ENCODE data around the gene TLCD1. TPM values are rescaled to one million over a fixed set of nuclear protein-coding genes. Genes with fewer than 3 reads are reported as not detected.
A peak's percentile ranks its signal among the peaks of the same experiment; 100 is the strongest.

The TLCD1 gene
- total RNA-seq, 2 donors from 2014 or later = 2.0 to 3.1 TPM

DNA sequence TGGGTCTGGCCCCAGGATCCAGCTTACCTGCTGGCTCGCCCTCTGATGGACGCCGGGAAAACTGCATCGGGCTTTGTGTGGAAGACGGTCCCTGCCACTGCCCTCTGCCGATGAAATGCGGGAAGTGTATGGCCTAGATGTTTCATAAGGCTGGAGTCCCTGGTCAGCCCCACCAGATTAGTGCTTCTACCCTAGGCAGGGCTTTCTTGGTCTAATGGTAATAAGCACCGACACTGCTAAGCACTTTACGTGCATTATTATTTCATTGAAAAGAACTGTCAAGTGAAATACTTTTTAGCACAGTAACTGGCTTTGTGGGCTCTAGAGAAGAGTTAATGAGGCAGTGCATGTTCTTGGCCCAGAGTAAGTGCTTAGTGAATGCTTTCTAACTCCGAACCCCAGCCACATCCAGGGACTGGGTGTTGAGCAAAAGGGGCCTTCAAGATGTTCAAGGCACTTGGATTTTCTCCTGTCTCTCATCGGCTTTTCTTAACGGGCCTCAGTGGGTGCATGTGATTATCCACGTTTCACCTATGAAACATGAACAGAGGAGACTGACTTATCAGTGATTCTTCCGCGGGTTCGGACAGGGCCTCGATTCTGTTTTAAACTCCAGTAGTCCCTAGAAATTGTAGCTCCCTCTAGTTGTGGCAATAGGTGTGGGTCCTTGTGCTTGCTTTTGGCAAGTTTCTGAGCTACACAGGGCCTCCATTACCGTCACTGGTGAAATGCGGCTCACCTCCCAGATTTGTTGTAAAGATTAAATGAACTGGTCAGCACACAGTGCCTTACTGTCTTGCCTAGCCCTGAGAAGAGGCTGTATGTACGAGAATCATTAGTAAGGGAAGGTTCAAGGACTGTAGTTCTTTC, 24.4 kb upstream of the TLCD1 start:
- peak in 1 of 3 donors; percentile 29 for TF ChIP-seq POLR2A (IDR thresholded peaks at IDR 0.05)
- TF ChIP-seq, protein P1, sequence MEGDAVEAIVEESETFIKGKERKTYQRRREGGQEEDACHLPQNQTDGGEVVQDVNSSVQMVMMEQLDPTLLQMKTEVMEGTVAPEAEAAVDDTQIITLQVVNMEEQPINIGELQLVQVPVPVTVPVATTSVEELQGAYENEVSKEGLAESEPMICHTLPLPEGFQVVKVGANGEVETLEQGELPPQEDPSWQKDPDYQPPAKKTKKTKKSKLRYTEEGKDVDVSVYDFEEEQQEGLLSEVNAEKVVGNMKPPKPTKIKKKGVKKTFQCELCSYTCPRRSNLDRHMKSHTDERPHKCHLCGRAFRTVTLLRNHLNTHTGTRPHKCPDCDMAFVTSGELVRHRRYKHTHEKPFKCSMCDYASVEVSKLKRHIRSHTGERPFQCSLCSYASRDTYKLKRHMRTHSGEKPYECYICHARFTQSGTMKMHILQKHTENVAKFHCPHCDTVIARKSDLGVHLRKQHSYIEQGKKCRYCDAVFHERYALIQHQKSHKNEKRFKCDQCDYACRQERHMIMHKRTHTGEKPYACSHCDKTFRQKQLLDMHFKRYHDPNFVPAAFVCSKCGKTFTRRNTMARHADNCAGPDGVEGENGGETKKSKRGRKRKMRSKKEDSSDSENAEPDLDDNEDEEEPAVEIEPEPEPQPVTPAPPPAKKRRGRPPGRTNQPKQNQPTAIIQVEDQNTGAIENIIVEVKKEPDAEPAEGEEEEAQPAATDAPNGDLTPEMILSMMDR (IDR thresholded peaks at IDR 0.05) = peak; percentile 98 to 100 (median 100)
- Histone ChIP-seq H3K27me3 (no peaks in the 10 kb centered on the region), H3K4me3 (no peak overlapping the region), H3K36me3 (replicated peaks in 1 of 2; ENCODE audit: insufficient read depth in 1 of 2, low read depth in 2 of 2) (peaks cover 0 to 7% of the 10 kb centered on the region in 2 donors), H3K27ac (peak overlapping the region in 3 of 4 donors; percentile 33 to 98 (median 49)), H3K9me3 (no peaks in the 10 kb centered on the region), H3K4me1 (peaks cover 55% of the 10 kb centered on the region)
- intact Hi-C loops (cut with DNase I) = no loop called here
- ATAC-seq (peak; percentile 72), DNase-seq (peak; percentile 96 to 99 (median 96))
- WGBS, 2 donors = 19 to 37% methylated on average over 13 to 20 of the region's 20 CpGs

DNA sequence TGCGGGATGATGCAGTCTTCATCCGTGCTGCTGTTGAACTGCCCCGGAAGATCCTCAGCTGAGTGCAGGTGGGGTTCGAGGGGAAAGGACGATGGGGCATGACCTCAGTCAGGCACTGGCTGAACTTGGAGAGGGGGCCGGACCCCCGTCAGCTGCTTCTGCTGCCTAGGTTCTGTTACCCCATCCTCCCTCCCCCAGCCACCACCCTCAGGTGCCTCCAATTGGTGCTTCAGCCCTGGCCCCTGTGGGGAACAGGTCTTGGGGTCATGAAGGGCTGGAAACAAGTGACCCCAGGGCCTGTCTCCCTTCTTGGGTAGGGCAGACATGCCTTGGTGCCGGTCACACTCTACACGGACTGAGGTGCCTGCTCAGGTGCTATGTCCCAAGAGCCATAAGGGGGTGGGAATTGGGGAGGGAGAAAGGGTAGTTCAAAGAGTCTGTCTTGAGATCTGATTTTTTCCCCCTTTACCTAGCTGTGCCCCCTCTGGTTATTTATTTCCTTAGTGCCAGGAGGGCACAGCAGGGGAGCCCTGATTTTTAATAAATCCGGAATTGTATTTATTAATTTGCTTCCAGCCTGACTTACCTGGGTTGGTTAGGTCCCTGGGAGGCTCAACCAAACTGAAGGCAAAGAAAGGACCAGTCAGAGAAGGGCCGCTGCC, 23.6 kb upstream of the TLCD1 start:
- Histone ChIP-seq H3K27ac (peak overlapping the region in 3 of 4 donors; percentile 33 to 98 (median 49)), H3K4me1 (peaks cover 58% of the 10 kb centered on the region), H3K27me3 (no peaks in the 10 kb centered on the region), H3K36me3 (replicated peaks in 1 of 2; ENCODE audit: insufficient read depth in 1 of 2, low read depth in 2 of 2) (peaks cover 0 to 7% of the 10 kb centered on the region in 2 donors), H3K4me3 (no peak overlapping the region), H3K9me3 (no peaks in the 10 kb centered on the region)
- 20 to 52% methylated on average over 2 to 11 of the region's 11 CpGs for WGBS, 2 donors
- ATAC-seq (no peak), DNase-seq (no peak)
- TF ChIP-seq POLR2A (IDR thresholded peaks at IDR 0.05) = no peak
- TF ChIP-seq, protein P1 (IDR thresholded peaks at IDR 0.05) = no peak
- intact Hi-C loops (cut with DNase I) = no loop called here

DNA sequence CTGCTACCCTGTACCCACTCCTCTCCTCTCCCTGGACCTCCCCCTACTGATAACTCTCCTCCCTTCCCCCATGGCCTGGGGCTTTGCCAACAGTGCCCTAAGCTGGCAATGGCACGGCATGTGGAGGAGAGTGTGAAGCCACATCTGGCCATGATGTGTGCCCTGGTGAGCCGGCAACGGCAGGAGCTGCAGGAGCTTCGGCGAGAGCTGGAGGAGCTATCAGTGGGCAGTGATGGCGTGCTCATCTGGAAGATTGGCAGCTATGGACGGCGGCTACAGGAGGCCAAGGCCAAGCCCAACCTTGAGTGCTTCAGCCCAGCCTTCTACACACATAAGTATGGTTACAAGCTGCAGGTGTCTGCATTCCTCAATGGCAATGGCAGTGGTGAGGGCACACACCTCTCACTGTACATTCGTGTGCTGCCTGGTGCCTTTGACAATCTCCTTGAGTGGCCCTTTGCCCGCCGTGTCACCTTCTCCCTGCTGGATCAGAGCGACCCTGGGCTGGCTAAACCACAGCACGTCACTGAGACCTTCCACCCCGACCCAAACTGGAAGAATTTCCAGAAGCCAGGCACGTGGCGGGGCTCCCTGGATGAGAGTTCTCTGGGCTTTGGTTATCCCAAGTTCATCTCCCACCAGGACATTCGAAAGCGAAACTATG, 23.0 kb upstream of the TLCD1 start:
- TF ChIP-seq, protein P1 (IDR thresholded peaks at IDR 0.05) = no peak
- peak in 1 of 3 donors; percentile 4 for TF ChIP-seq POLR2A (IDR thresholded peaks at IDR 0.05)
- Histone ChIP-seq H3K9me3 (no peaks in the 10 kb centered on the region), H3K27ac (peak overlapping the region in 3 of 4 donors; percentile 33 to 98 (median 94)), H3K4me1 (peaks cover 58% of the 10 kb centered on the region), H3K27me3 (no peaks in the 10 kb centered on the region), H3K36me3 (replicated peaks in 1 of 2; ENCODE audit: insufficient read depth in 1 of 2, low read depth in 2 of 2) (peaks cover 0 to 7% of the 10 kb centered on the region in 2 donors), H3K4me3 (no peak overlapping the region)
- DNase-seq = peak in 2 of 4 donors; percentile 41 to 52
- intact Hi-C loops (cut with DNase I) = no loop called here
- WGBS, 2 donors = 10 to 53% methylated on average over 4 to 18 of the region's 18 CpGs
- ATAC-seq = no peak

DNA sequence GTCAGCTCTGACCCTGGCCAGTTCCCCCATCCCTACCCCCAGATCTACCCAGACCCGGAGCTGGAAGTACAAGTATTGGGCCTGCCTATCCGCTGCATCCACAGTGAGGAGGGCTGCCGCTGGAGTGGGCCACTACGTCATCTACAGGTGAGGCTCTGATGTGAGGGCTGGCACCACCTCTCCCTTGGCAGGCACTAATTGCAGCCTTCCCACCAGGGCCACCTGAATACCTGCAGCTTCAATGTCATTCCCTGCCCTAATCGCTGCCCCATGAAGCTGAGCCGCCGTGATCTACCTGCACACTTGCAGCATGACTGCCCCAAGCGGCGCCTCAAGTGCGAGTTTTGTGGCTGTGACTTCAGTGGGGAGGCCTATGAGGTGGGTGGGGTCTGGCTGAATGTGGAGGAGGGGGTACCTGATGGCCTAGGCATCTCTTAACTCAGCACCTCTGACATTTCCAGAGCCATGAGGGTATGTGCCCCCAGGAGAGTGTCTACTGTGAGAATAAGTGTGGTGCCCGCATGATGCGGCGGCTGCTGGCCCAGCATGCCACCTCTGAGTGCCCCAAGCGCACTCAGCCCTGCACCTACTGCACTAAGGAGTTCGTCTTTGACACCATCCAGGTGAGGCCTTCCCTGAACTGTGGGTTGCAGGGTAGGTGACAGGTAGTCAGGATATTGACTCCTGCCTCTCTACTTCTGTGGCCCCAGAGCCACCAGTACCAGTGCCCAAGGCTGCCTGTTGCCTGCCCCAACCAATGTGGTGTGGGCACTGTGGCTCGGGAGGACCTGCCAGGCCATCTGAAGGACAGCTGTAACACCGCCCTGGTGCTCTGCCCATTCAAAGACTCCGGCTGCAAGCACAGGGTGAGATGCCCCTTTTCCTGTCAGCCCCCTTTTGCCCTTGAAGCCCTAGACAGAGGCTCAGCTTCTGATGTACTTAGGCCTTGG, 22.0 kb upstream of the TLCD1 start:
- ATAC-seq (no peak), DNase-seq (peak in 2 of 4 donors; percentile 19 to 22)
- Histone ChIP-seq H3K4me3 (no peak overlapping the region), H3K27ac (peak overlapping the region; percentile 93 to 98 (median 94)), H3K4me1 (peaks cover 64% of the 10 kb centered on the region), H3K36me3 (replicated peaks in 1 of 2; ENCODE audit: insufficient read depth in 1 of 2, low read depth in 2 of 2) (peaks cover 0 to 7% of the 10 kb centered on the region in 2 donors), H3K9me3 (no peaks in the 10 kb centered on the region), H3K27me3 (no peaks in the 10 kb centered on the region)
- no peak for TF ChIP-seq POLR2A (IDR thresholded peaks at IDR 0.05)
- TF ChIP-seq, protein P1 (IDR thresholded peaks at IDR 0.05) = no peak
- intact Hi-C loops (cut with DNase I) = no loop called here
- 54 to 70% methylated on average over 9 to 18 of the region's 18 CpGs for WGBS, 2 donors

All from body of pancreas (tissue), 4 donors.